T-helper 1 cell treated with Interleukin-12 subunit alpha and Interleukin-12 subunit beta and Interleukin-4 antibody, amounts not matched to agents 30 μg/mL and 1 μg/mL, for 36 hours (primary cell): ENCODE data around the gene WNT3.

Experiments
- H3K27ac Mint-ChIP-seq: one replicate; pipeline ENCODE4 v1.8.0; 2021; ENCODE audit warnings: mild to moderate bottlenecking, mixed read lengths
- H3K27me3 Mint-ChIP-seq: one replicate; pipeline ENCODE4 v1.8.0; 2021; ENCODE audit warnings: low read depth, mixed read lengths
- H3K36me3 Mint-ChIP-seq: one replicate; pipeline ENCODE4 v1.8.0; 2021; ENCODE audit warnings: low read depth, mixed read lengths
- H3K4me1 Mint-ChIP-seq: one replicate; pipeline ENCODE4 v1.8.0; 2021; ENCODE audit warnings: low read depth, mixed read lengths
- H3K4me3 Mint-ChIP-seq: one replicate; pipeline ENCODE4 v1.8.0; 2021; ENCODE audit warnings: mild to moderate bottlenecking, moderate library complexity, mixed read lengths
- H3K9me3 Mint-ChIP-seq: one replicate; pipeline ENCODE4 v1.8.0; 2021; ENCODE audit warnings: mixed read lengths

WNT3 gene

GRCh38 chr17:46818316-46818928, at the start of gene WNT3:
Gene WNT3, minus strand, starts transcription at chr17:46818692. Its CDS starts 95 bp downstream, at chr17:46818597.
- Mint-ChIP-seq H3K9me3 (no peaks in the 10 kb centered on the region), H3K27me3 (peaks cover 77% of the 10 kb centered on the region), H3K4me1 (peaks cover 11% of the 10 kb centered on the region), H3K36me3 (no peaks in the 10 kb centered on the region), H3K4me3 (peak within 1 kb of the TSS; percentile 65), H3K27ac (no peak within 1 kb of the TSS)

DNA sequence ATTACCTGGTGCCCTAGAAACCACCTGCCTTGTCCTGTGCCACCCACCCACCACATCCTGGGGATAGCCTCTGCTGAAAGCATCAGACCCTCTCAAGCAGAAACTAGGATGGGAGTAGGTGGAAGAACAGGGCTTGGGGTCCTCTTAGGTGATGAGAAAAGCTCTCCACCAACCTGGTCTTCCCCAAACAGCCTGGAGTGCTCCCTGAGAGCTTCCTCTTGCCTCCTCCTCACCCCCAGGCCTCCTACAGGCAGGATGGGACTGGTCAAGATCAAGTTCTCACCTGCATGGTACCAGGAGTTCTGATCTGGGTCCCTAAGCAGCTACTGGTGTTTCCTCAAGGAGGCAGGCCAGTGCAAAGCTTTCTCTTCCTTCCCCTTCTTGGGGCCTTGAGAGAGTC, 48.3 kb upstream of the WNT3 start:
- peaks cover 9% of the 10 kb centered on the region for H3K27me3 Mint-ChIP-seq
- H3K4me3 Mint-ChIP-seq: no peak overlapping the region
- H3K36me3 Mint-ChIP-seq: no peaks in the 10 kb centered on the region
- H3K4me1 Mint-ChIP-seq: no peaks in the 10 kb centered on the region
- no peak overlapping the region for H3K27ac Mint-ChIP-seq
- no peaks in the 10 kb centered on the region for H3K9me3 Mint-ChIP-seq

DNA sequence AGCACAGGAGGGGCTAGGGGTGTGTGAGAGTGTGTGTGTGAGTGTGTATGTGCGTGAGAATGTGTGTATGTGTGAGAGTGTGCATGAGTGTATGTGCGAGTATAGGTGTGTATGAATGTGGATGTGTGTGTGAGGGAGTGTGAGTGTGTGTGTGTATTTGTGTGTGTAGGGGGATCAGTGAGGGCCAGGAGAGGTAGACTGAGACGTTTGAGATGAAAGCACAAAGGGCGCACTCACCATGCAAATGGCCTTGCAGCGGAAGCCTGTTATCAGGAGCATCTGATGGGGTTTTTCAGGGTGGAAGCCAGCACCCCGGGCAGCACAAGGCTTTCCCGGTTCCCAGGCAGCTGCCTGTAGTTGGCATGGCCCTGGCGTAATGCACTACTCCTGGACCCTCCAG, 47.8 kb upstream of the WNT3 start:
- Mint-ChIP-seq H3K4me3 (no peak overlapping the region), H3K36me3 (no peaks in the 10 kb centered on the region), H3K9me3 (no peaks in the 10 kb centered on the region), H3K27me3 (peaks cover 9% of the 10 kb centered on the region), H3K4me1 (no peaks in the 10 kb centered on the region), H3K27ac (no peak overlapping the region)

GRCh38 chr17:46865100-46865499, 46.6 kb upstream of the WNT3 start:
- H3K27ac Mint-ChIP-seq: no peak overlapping the region
- H3K27me3 Mint-ChIP-seq: peaks cover 11% of the 10 kb centered on the region
- no peaks in the 10 kb centered on the region for H3K9me3 Mint-ChIP-seq
- no peak overlapping the region for H3K4me3 Mint-ChIP-seq
- no peaks in the 10 kb centered on the region for H3K4me1 Mint-ChIP-seq
- no peaks in the 10 kb centered on the region for H3K36me3 Mint-ChIP-seq

GRCh38 chr17:46863383-46864121, 45.1 kb upstream of the WNT3 start:
- H3K9me3 Mint-ChIP-seq: no peaks in the 10 kb centered on the region
- no peak overlapping the region for H3K4me3 Mint-ChIP-seq
- no peaks in the 10 kb centered on the region for H3K36me3 Mint-ChIP-seq
- H3K4me1 Mint-ChIP-seq: no peaks in the 10 kb centered on the region
- H3K27ac Mint-ChIP-seq: no peak overlapping the region
- H3K27me3 Mint-ChIP-seq: peaks cover 14% of the 10 kb centered on the region

DNA sequence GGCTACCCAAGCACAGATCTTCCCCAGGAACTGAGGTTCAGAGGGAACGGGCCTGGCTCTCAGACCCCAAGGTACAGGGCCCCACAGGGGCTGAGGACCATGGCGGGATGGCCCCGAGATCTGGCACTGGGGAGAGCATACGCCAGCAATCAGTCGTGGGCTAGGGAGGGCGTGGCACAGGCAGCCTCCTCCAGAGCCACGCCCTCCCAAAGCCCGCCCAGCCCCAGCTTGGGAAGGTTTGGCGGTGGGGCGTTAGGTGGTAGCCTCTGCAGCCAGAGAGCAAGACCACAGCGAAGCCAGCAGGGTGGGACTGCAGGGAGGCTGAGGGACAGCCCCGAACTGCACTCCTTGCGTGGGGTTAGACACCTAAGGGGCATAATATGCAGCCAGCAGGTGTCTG, 44.5 kb upstream of the WNT3 start:
- no peaks in the 10 kb centered on the region for H3K36me3 Mint-ChIP-seq
- no peaks in the 10 kb centered on the region for H3K4me1 Mint-ChIP-seq
- no peak overlapping the region for H3K4me3 Mint-ChIP-seq
- H3K27ac Mint-ChIP-seq: no peak overlapping the region
- H3K27me3 Mint-ChIP-seq: peaks cover 14% of the 10 kb centered on the region
- H3K9me3 Mint-ChIP-seq: no peaks in the 10 kb centered on the region

DNA sequence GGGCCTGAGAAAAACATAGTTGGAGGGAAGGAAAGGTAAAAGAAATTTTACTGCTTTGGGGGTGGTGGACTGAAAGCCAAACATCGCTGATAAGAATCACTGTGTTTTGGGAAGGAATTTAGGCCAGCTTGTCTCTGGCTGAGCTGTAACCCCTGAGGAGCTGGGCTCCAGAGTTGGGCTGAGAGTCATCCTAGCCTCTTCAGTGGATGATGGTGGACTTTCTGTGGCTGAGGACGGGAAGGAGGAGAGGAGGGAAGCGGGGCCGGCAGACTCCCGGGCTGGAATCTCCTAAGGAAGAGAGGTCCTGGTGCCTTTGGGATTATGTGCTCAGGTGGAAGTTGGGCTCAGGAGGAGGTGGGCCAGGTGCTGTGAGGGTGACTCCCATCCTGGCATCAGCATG, 41.5 kb upstream of the WNT3 start:
- H3K36me3 Mint-ChIP-seq: no peaks in the 10 kb centered on the region
- peaks cover 19% of the 10 kb centered on the region for H3K27me3 Mint-ChIP-seq
- no peak overlapping the region for H3K27ac Mint-ChIP-seq
- H3K9me3 Mint-ChIP-seq: no peaks in the 10 kb centered on the region
- H3K4me3 Mint-ChIP-seq: no peak overlapping the region
- H3K4me1 Mint-ChIP-seq: no peaks in the 10 kb centered on the region

DNA sequence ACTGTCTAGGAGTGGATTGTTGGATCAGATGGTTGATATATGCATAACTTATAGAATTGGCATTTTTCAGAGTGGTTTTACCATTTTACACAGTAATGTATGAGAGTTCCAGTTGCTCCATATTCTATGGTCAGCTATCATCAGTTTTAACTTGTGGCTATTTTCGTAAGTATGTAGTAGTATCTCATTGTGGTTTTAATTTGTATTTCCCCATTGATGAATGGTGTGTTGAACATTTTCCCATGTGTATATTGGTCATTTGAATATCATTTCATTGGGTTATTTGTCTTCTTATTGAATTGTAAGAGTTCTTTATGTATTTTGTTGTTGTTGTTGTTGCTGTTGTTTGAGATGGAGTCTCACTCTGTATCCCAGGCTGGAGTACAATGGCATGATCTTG, 39.1 kb upstream of the WNT3 start:
- no peak overlapping the region for H3K27ac Mint-ChIP-seq
- H3K4me1 Mint-ChIP-seq: no peaks in the 10 kb centered on the region
- H3K36me3 Mint-ChIP-seq: no peaks in the 10 kb centered on the region
- peaks cover 35% of the 10 kb centered on the region for H3K27me3 Mint-ChIP-seq
- no peak overlapping the region for H3K4me3 Mint-ChIP-seq
- no peaks in the 10 kb centered on the region for H3K9me3 Mint-ChIP-seq

DNA sequence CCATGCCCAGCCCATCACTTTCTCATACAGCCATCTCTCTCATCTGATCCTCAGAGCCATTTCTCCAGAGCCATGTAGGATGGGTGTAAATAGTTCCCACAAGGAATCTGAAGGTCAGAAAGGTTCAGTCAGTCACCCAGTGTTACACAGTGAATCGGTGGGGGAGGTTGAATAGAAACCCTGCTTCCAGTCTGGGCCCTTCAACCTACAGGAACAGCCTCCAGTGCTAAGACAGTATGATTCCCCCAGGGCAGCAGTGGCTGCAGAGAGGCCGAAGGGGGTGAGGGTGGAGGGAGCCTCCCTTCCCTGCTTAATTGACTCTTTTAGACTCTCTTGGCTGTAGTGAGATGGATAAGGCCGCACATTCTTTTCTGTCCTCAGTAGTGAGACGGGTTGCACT, 36.5 kb upstream of the WNT3 start:
- no peaks in the 10 kb centered on the region for H3K36me3 Mint-ChIP-seq
- H3K4me1 Mint-ChIP-seq: no peaks in the 10 kb centered on the region
- H3K9me3 Mint-ChIP-seq: no peaks in the 10 kb centered on the region
- peaks cover 55% of the 10 kb centered on the region for H3K27me3 Mint-ChIP-seq
- no peak overlapping the region for H3K27ac Mint-ChIP-seq
- no peak overlapping the region for H3K4me3 Mint-ChIP-seq

- Mint-ChIP-seq H3K4me3 (no peak overlapping the region), H3K27ac (no peak overlapping the region), H3K36me3 (no peaks in the 10 kb centered on the region), H3K4me1 (no peaks in the 10 kb centered on the region), H3K27me3 (peaks cover 58% of the 10 kb centered on the region), H3K9me3 (no peaks in the 10 kb centered on the region)
Measured at GRCh38 chr17:46854515-46854914, 36.0 kb upstream of the WNT3 start.

DNA sequence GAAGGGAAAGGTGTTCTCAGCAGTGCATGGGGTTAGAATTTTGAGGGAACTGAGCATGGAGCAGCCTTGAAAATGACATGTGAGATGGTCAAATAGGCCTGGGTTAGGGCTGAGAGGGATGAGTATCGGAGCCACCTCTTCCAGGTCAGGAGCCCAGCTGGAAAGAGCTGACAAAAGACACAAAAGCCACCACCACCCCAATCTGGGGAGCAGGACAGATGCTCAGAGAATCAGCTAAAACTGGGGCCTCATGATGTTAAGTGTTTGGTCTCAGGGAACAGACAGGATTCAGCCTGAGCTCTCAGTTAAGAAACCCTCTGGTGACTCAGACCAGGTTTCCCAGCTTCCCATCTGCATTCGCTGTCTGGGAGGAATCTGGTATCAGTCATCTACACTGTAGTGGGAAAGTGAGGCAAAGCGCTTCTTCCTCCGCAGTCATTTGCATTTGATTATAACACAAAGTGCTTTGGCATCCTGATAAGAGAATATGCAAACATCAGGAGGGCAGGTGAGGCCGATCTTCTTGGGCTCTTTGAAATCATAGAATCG, 35.5 kb upstream of the WNT3 start:
- H3K4me1 Mint-ChIP-seq: no peaks in the 10 kb centered on the region
- H3K27ac Mint-ChIP-seq: no peak overlapping the region
- no peaks in the 10 kb centered on the region for H3K9me3 Mint-ChIP-seq
- no peaks in the 10 kb centered on the region for H3K36me3 Mint-ChIP-seq
- no peak overlapping the region for H3K4me3 Mint-ChIP-seq
- peaks cover 63% of the 10 kb centered on the region for H3K27me3 Mint-ChIP-seq

DNA sequence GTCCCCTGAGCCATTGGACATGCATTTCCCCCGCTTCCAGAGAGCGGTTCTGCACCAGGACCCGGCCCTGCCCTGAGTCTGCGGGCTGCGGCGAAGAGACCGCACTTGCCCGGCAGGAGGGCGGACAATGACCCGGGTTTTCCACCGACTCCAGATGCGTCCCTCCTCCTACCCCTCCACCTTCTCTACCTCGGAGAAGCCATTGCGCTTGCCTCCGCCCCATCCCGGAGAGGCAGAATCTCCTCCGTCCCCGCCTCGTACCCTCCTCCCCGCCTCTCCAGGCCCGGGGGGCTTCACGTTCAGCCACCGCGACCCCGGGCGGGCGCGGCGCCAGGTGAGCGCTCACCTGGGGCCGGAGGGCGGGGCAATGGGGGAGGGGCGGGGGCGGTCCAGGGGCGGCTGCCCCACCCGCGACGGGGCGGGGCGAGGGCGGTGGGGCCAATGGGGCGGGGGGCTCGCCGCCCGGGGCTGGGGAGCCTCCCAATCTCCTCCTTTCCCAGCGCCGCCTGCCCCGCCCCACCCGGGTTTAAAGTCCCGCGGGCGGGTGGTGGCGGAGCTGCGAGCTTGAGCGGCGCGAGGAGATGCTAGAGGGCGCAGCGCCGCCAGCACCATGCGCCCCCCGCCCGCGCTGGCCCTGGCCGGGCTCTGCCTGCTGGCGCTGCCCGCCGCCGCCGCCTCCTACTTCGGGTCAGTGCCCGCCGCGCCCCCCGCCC, 32.7 kb upstream of the WNT3 start, which contains the start of gene WNT9B:
Gene WNT9B (plus strand): TSS at position 555 of the 713 bp plus-strand sequence. CDS start 56 bp downstream, at position 611.
- Mint-ChIP-seq H3K9me3 (no peaks in the 10 kb centered on the region), H3K27me3 (peaks cover 84% of the 10 kb centered on the region), H3K36me3 (no peaks in the 10 kb centered on the region), H3K4me1 (no peaks in the 10 kb centered on the region), H3K4me3 (peak within 1 kb of the TSS; percentile 40), H3K27ac (no peak within 1 kb of the TSS)

DNA sequence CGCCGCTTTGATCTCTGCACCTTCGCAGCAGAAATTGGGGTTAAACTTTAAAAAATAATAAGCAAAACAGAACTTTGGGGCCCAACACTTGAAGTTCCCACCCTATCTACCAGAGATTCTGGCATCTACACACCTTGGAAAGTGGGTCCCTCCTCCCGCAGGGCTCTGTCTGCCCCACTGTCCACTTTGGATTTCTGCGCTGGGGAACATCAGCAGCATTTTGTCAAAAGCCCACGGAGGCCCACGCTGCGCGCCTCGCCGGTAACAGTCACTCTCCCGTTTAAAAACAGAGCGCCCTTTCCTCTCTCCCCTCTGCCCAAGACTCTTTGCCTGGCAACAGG, 32.2 kb upstream of the WNT3 start:
- Mint-ChIP-seq H3K27ac (no peak overlapping the region), H3K4me3 (no peak overlapping the region), H3K4me1 (no peaks in the 10 kb centered on the region), H3K36me3 (no peaks in the 10 kb centered on the region), H3K27me3 (peaks cover 82% of the 10 kb centered on the region), H3K9me3 (no peaks in the 10 kb centered on the region)

- Mint-ChIP-seq H3K4me3 (no peak overlapping the region), H3K9me3 (peaks cover under 1% of the 10 kb centered on the region), H3K36me3 (no peaks in the 10 kb centered on the region), H3K4me1 (no peaks in the 10 kb centered on the region), H3K27me3 (peaks cover 70% of the 10 kb centered on the region), H3K27ac (no peak overlapping the region)
Measured at GRCh38 chr17:46848534-46848933, 30.0 kb upstream of the WNT3 start.
